NB4 (cell line): Measurements from ENCODE around the gene ZNF469.
A peak's percentile ranks its signal among the peaks of the same experiment; 100 is the strongest.

Experiments
- DNase-seq: peaks from one replicate; pipeline ENCODE4 v3.0.0; 2010; ENCODE audit warnings: low read depth
- H3K4me3 ChIP-seq: one replicate; pipeline ENCODE4 v1.5.1; 2011; ENCODE audit warnings: mild to moderate bottlenecking, low read depth, low read length, moderate library complexity
- CTCF ChIP-seq: IDR thresholded peaks from one replicate; pipeline ENCODE4 v1.5.1; 2012; ENCODE audit warnings: low read depth, low read length
- MAX ChIP-seq: IDR thresholded peaks from 2 replicates; pipeline ENCODE4 v1.6.1; 2011; ENCODE audit warnings: low read depth, low read length
- MYC ChIP-seq: IDR thresholded peaks from 2 replicates; pipeline ENCODE4 v1.6.1; 2011; ENCODE audit warnings: low read depth, low read length
- POLR2A ChIP-seq: IDR thresholded peaks from 2 replicates; pipeline ENCODE4 v1.6.1; 2011; ENCODE audit warnings: mild to moderate bottlenecking; ENCODE audit not compliant: insufficient read length; ENCODE audit errors: extremely low read depth

The ZNF469 gene

DNA sequence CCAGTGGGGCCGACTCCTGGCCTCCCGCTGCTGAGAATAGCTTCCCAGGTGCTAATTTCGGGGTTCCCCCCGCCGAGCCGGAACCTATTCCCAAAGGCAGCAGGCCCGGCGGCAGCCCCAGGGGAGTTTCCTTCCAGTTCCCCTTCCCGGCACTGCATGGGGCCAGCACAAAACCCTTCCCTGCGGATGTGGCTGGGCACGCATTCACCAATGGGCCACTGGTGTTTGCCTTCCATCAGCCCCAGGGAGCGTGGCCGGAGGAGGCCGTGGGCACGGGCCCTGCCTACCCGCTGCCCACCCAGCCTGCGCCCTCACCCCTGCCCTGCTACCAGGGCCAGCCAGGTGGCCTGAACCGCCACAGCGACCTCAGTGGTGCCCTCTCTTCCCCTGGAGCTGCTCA lies 45.4 kb downstream of the ZNF469 start:
- no peak for TF ChIP-seq CTCF
- TF ChIP-seq MAX = no peak
- TF ChIP-seq POLR2A = no peak
- TF ChIP-seq MYC = no peak
- no peak overlapping the region for H3K4me3 ChIP-seq
- no peak for DNase-seq

- no peak overlapping the region for H3K4me3 ChIP-seq
- no peak for DNase-seq
Measured at GRCh38 chr16:88428616-88429386, 46.0 kb downstream of the ZNF469 start.

DNA sequence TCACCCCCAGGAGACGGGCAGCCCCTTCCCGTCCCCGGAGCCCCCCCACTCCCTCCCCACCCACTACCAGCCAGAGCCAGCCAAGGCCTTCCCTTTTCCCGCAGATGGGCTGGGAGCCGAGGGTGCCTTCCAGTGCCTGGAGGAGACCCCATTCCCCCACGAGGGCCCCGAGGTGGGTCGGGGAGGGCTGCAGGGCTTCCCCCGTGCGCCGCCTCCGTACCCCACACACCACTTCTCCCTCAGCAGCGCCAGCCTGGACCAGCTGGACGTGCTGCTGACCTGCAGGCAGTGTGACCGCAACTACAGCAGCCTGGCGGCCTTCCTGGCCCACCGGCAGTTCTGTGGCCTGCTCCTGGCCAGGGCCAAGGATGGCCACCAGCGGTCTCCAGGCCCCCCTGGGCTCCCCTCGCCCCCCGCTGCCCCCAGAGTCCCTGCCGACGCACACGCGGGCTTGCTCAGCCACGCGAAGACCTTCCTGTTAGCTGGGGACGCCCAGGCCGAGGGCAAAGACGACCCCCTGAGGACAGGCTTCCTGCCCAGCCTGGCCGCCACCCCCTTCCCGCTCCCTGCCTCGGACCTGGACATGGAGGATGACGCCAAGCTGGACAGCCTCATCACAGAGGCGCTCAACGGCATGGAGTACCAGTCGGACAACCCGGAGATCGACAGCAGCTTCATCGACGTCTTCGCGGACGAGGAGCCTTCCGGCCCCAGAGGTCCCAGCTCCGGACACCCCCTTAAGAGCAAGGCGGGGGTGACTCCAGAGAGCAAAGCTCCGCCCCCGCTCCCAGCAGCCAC lies 46.8 kb downstream of the ZNF469 start:
- no peak for DNase-seq
- peak overlapping the region; percentile 32 for H3K4me3 ChIP-seq
- TF ChIP-seq MYC = no peak
- no peak for TF ChIP-seq POLR2A
- no peak for TF ChIP-seq CTCF
- no peak for TF ChIP-seq MAX

More at GRCh38 chr16:88428616-88429386, 46.0 kb downstream of the ZNF469 start:
- TF ChIP-seq MAX = no peak
- TF ChIP-seq POLR2A = no peak
- TF ChIP-seq MYC = no peak
- no peak for TF ChIP-seq CTCF

DNA sequence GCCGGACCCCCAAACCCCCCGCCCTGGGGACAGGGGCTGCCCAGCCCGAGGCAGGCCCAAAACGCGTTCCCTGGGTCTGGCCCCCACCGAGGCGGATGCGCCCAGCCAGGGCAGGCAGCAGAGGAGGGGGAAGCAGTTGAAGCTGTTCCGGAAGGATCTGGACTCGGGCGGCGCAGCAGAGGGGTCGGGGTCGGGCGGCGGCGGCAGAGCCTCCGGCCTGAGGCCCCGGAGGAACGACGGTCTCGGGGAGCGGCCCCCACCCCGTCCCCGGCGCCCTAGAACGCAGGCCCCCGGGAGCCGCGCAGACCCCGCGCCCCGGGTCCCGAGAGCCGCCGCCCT lies 47.4 kb downstream of the ZNF469 start:
- no peak for TF ChIP-seq POLR2A
- TF ChIP-seq MYC = no peak
- peak; percentile 51 for DNase-seq
- peak overlapping the region; percentile 32 for H3K4me3 ChIP-seq

DNA sequence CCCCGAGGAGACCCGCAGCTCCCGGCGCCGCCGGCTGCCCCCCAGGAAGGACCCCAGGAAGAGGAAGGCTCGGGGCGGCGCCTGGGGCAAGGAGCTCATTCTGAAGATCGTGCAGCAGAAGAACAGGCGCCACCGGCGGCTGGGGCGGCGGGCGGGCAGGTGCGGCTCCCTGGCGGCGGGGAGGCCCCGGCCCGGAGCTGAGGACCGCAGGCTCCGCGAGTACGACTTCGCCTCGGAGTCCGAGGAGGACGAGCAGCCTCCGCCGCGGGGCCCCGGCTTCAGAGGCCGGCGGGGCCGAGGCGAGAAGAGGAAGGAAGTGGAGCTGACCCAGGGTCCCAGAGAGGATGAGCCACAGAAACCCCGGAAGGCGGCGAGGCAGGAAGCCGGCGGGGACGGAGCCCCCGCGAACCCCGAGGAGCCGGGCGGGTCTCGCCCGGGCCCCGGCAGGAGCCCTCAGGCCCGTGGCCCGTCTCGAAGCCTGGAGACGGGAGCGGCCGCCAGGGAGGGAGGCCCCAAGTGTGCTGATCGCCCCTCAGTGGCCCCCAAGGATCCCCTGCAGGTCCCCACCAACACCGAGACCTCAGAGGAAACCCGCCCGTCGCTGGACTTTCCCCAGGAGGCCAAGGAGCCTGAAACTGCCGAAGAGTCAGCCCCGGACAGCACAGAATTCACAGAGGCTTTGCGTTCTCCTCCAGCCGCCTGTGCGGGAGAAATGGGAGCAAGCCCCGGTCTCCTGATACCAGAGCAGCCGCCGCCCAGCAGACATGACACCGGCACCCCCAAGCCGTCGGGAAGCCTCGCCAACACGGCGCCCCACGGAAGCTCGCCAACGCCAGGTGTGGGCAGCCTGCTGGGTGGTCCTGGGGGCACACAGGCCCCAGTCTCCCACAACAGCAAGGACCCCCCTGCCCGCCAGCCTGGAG lies 48.0 kb downstream of the ZNF469 start:
- TF ChIP-seq CTCF (no peak), MYC (0 out of 2 replicates have a peak, but pooled peaks have one; percentile 9), MAX (peak; percentile 32), POLR2A (peak; percentile 22)
- peak overlapping the region; percentile 40 for H3K4me3 ChIP-seq
- DNase-seq = peak; percentile 90
